AG04449 (cell line): ENCODE data around the gene KLHL26.

Experiments used
- CTCF ChIA-PET: fragments of 350-600 bp; formaldehyde crosslinking; extraction: SDS; loops from one replicate; lab custom pipeline; 2021; ENCODE audit warnings: antibody characterized with exemption; lab: Yijun Ruan, JAX
- POLR2A ChIA-PET: fragments of 400-600, 350-600 bp; formaldehyde crosslinking; extraction: SDS; loops from one replicate; lab custom pipeline; 2020; ENCODE audit warnings: antibody characterized with exemption, inconsistent platforms; lab: Yijun Ruan, JAX
- DNase-seq: peaks from one replicate; pipeline ENCODE4 v3.0.0-alpha.2; 2010; ENCODE audit warnings: low read depth, low spot score
- H3K4me3 ChIP-seq: 2 replicates; pipeline ENCODE4 v1.5.1; 2011; ENCODE audit warnings: low read depth, mild to moderate bottlenecking, control low read depth, low read length
- CTCF ChIP-seq: IDR thresholded peaks from one replicate; pipeline ENCODE4 v1.5.1; 2011; ENCODE audit warnings: mild to moderate bottlenecking, moderate library complexity, low read length, control low read depth, inconsistent platforms; ENCODE audit not compliant: insufficient read depth; ENCODE audit errors: missing control alignments

Gene KLHL26

GRCh38 chr19:18645035-18645511, 8.2 kb downstream of the KLHL26 start:
- no peak overlapping the region for H3K4me3 ChIP-seq
- TF ChIP-seq CTCF = no peak
- DNase-seq = no peak
- ChIA-PET CTCF (no interaction called here), POLR2A (no interaction called here)

GRCh38 chr19:18646535-18647370, 9.9 kb downstream of the KLHL26 start:
- CTCF ChIA-PET = no interaction called here
- no peak for DNase-seq
- no peak overlapping the region for H3K4me3 ChIP-seq
- POLR2A ChIA-PET = no interaction called here
- TF ChIP-seq CTCF = no peak

GRCh38 chr19:18647371-18647767, 10.5 kb downstream of the KLHL26 start:
- H3K4me3 ChIP-seq = no peak overlapping the region
- POLR2A ChIA-PET = no interaction called here
- CTCF ChIA-PET = no interaction called here
- TF ChIP-seq CTCF = no peak
- no peak for DNase-seq

GRCh38 chr19:18647807-18648206, 11.0 kb downstream of the KLHL26 start:
- ChIA-PET CTCF (no interaction called here), POLR2A (no interaction called here)
- H3K4me3 ChIP-seq = no peak overlapping the region
- DNase-seq = no peak
- no peak for TF ChIP-seq CTCF

GRCh38 chr19:18648973-18649315, 12.1 kb downstream of the KLHL26 start:
- DNase-seq = no peak
- ChIA-PET CTCF (interaction anchor here (0.7 to 1.3 kb wide), 3 partner anchors 19 to 198 kb away, joined by 3 read pairs; no protein-coding TSS in a partner anchor), POLR2A (no interaction called here)
- no peak overlapping the region for H3K4me3 ChIP-seq
- no peak for TF ChIP-seq CTCF

GRCh38 chr19:18649371-18650020, 12.7 kb downstream of the KLHL26 start:
- POLR2A ChIA-PET = no interaction called here
- CTCF ChIA-PET = interaction anchor here (1.2 to 1.3 kb wide), 2 partner anchors 20 to 27 kb away, joined by 3 read pairs; no protein-coding TSS in a partner anchor
- DNase-seq = no peak
- TF ChIP-seq CTCF = no peak
- H3K4me3 ChIP-seq = no peak overlapping the region
